Suprapubic skin (tissue), 4 donors: ENCODE data around the gene KCNJ6. TPM values are rescaled to one million over a fixed set of nuclear protein-coding genes. Genes with fewer than 3 reads are reported as not detected.

Source experiments
- DNase-seq, 2 donors: peaks; one replicate each; pipeline ENCODE4 v3.0.0-alpha.2; 2019; ENCODE audit warnings: low spot score in 2 of 2
- H3K27ac ChIP-seq: fragments of 200-600 bp; sonication (generic); one replicate; pipeline ENCODE4 v1.5.1; 2019
- H3K27me3 ChIP-seq: fragments of 200-600 bp; sonication (generic); one replicate; pipeline ENCODE4 v1.5.1; 2019
- H3K36me3 ChIP-seq: fragments of 200-600 bp; sonication (generic); one replicate; pipeline ENCODE4 v1.5.1; 2019
- H3K4me1 ChIP-seq: fragments of 200-600 bp; sonication (generic); one replicate; pipeline ENCODE4 v1.5.1; 2019
- H3K4me3 ChIP-seq: fragments of 200-600 bp; sonication (generic); one replicate; pipeline ENCODE4 v1.5.1; 2019; ENCODE audit warnings: mild to moderate bottlenecking
- H3K9me3 ChIP-seq: fragments of 200-600 bp; sonication (generic); one replicate; pipeline ENCODE4 v1.5.1; 2019
- EP300 ChIP-seq: sonication (generic); formaldehyde crosslinking; IDR thresholded peaks from one replicate; pipeline ENCODE4 v1.6.1; 2017; ENCODE audit warnings: antibody characterized with exemption
- POLR2A ChIP-seq, 2 donors: fragments of 450-650 bp; IDR thresholded peaks; one replicate each; pipeline ENCODE4 v1.6.1; 2017; ENCODE audit warnings: antibody characterized with exemption in 2 of 2, mild to moderate bottlenecking in 2 of 2, moderate library complexity in 2 of 2
- POLR2AphosphoS5 ChIP-seq, 3 donors: sonication (generic); formaldehyde crosslinking; IDR thresholded peaks; one replicate each; pipeline ENCODE4 v1.6.1; 2017; ENCODE audit warnings: antibody characterized with exemption in 3 of 3
- WGBS: methylation state at CpG from one replicate; pipeline ENCODE4 v1.1.5; 2018; 5-methylcytosine and 5-hydroxymethylcytosine counted together
- total RNA-seq, 4 donors: library from RNA; depleted of rRNA; stranded (reverse); fragments of >200 nt; gene quantifications; one replicate each; pipeline ENCODE4 v1.1.0, GENCODE V29; 2016
- TF ChIP-seq, protein P1 (sequence below), 2 donors: fragments of 200-600 bp in 1 of 2; fragments of 450-650 bp in 1 of 2; sonication (generic) in 1 of 2; IDR thresholded peaks; one replicate each; pipeline ENCODE4 v1.5.1; 2016 to 2019; ENCODE audit warnings: antibody characterized with exemption in 2 of 2, mild to moderate bottlenecking in 1 of 2, moderate library complexity in 1 of 2

KCNJ6 gene
- total RNA-seq, 4 donors from 2014 or later = not detected

GRCh38 chr21:37671381-37671780, 244.9 kb downstream of the KCNJ6 start:
- TF ChIP-seq POLR2AphosphoS5 (IDR thresholded peaks at IDR 0.05) (no peak), POLR2A (IDR thresholded peaks at IDR 0.05) (no peak), EP300 (no peak)
- TF ChIP-seq, protein P1, sequence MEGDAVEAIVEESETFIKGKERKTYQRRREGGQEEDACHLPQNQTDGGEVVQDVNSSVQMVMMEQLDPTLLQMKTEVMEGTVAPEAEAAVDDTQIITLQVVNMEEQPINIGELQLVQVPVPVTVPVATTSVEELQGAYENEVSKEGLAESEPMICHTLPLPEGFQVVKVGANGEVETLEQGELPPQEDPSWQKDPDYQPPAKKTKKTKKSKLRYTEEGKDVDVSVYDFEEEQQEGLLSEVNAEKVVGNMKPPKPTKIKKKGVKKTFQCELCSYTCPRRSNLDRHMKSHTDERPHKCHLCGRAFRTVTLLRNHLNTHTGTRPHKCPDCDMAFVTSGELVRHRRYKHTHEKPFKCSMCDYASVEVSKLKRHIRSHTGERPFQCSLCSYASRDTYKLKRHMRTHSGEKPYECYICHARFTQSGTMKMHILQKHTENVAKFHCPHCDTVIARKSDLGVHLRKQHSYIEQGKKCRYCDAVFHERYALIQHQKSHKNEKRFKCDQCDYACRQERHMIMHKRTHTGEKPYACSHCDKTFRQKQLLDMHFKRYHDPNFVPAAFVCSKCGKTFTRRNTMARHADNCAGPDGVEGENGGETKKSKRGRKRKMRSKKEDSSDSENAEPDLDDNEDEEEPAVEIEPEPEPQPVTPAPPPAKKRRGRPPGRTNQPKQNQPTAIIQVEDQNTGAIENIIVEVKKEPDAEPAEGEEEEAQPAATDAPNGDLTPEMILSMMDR (IDR thresholded peaks at IDR 0.05) = no peak
- H3K27me3 ChIP-seq = peaks cover 20% of the 10 kb centered on the region
- peaks cover 3% of the 10 kb centered on the region for H3K4me1 ChIP-seq
- H3K36me3 ChIP-seq = no peaks in the 10 kb centered on the region
- 80% methylated on average over 5 of the region's 5 CpGs for WGBS
- H3K27ac ChIP-seq = no peak overlapping the region
- H3K9me3 ChIP-seq = no peaks in the 10 kb centered on the region
- H3K4me3 ChIP-seq = no peak overlapping the region
- no peak for DNase-seq

GRCh38 chr21:37670883-37671282, 245.4 kb downstream of the KCNJ6 start:
- Histone ChIP-seq H3K4me1 (peaks cover 3% of the 10 kb centered on the region), H3K27me3 (peaks cover 18% of the 10 kb centered on the region), H3K36me3 (no peaks in the 10 kb centered on the region), H3K4me3 (no peak overlapping the region), H3K27ac (no peak overlapping the region), H3K9me3 (no peaks in the 10 kb centered on the region)
- DNase-seq = no peak
- TF ChIP-seq POLR2AphosphoS5 (IDR thresholded peaks at IDR 0.05) = no peak
- TF ChIP-seq, protein P1 (IDR thresholded peaks at IDR 0.05) = no peak
- TF ChIP-seq EP300 = no peak
- no peak for TF ChIP-seq POLR2A (IDR thresholded peaks at IDR 0.05)
- 83% methylated on average over 2 of the region's 2 CpGs for WGBS

GRCh38 chr21:37669249-37669648, 247.0 kb downstream of the KCNJ6 start:
- no peak for DNase-seq
- WGBS = 94% methylated on average over 3 of the region's 3 CpGs
- TF ChIP-seq POLR2A (IDR thresholded peaks at IDR 0.05) (no peak), POLR2AphosphoS5 (IDR thresholded peaks at IDR 0.05) (no peak), EP300 (no peak)
- TF ChIP-seq, protein P1 (IDR thresholded peaks at IDR 0.05) = no peak
- Histone ChIP-seq H3K36me3 (no peaks in the 10 kb centered on the region), H3K4me1 (no peaks in the 10 kb centered on the region), H3K27me3 (peaks cover 5% of the 10 kb centered on the region), H3K9me3 (no peaks in the 10 kb centered on the region), H3K4me3 (no peak overlapping the region), H3K27ac (no peak overlapping the region)

GRCh38 chr21:37668462-37669239, 247.6 kb downstream of the KCNJ6 start:
- Histone ChIP-seq H3K27ac (no peak overlapping the region), H3K4me1 (no peaks in the 10 kb centered on the region), H3K4me3 (no peak overlapping the region), H3K36me3 (no peaks in the 10 kb centered on the region), H3K9me3 (no peaks in the 10 kb centered on the region), H3K27me3 (peaks cover 3% of the 10 kb centered on the region)
- no peak for TF ChIP-seq EP300
- TF ChIP-seq, protein P1 (IDR thresholded peaks at IDR 0.05) = no peak
- no peak for DNase-seq
- WGBS = 85% methylated on average over 7 of the region's 7 CpGs

- WGBS = 98% methylated on average over 19 of the region's 19 CpGs
- H3K27ac ChIP-seq = no peak overlapping the region
Observed at GRCh38 chr21:37667380-37667779, 248.9 kb downstream of the KCNJ6 start.

More at GRCh38 chr21:37667380-37667779, 248.9 kb downstream of the KCNJ6 start:
- TF ChIP-seq, protein P1 (IDR thresholded peaks at IDR 0.05) = no peak
- no peak for TF ChIP-seq POLR2AphosphoS5 (IDR thresholded peaks at IDR 0.05)
- no peak for TF ChIP-seq POLR2A (IDR thresholded peaks at IDR 0.05)
- no peak for TF ChIP-seq EP300
- Histone ChIP-seq H3K9me3 (no peaks in the 10 kb centered on the region), H3K4me3 (no peak overlapping the region), H3K36me3 (no peaks in the 10 kb centered on the region), H3K4me1 (no peaks in the 10 kb centered on the region), H3K27me3 (peaks cover 3% of the 10 kb centered on the region)
- no peak for DNase-seq
